Sciatic nerve (tissue), 2 donors: Measurements from ENCODE around the gene FYTTD1. TPM values are rescaled to one million over a fixed set of nuclear protein-coding genes. Genes with fewer than 3 reads are reported as not detected.

Experiments
- ATAC-seq: fragments of 200-7000 bp; cut with Tn5 transposase; one replicate; pipeline ENCODE4 v1.9.1; 2020; ENCODE audit warnings: mild to moderate bottlenecking, moderate library complexity
- DNase-seq: peaks from one replicate; pipeline ENCODE4 v3.0.0-alpha.2; 2020; ENCODE audit warnings: low spot score
- intact Hi-C: fragments of 100-400 bp; cut with DNase I; formaldehyde crosslinking; loops from one replicate; pipeline ENCODE4 v1.14.2; 2022
- total RNA-seq: library from RNA; stranded (reverse); fragmentation: NEBNext Ultra II Directional; extraction: Animal tissue kit (Norgen Biotek cat#: 25700); gene quantifications from one replicate; pipeline ENCODE4 v1.2.1, GENCODE V29; 2021
- donor health status: DM: no; HTN: no; CAD: no.
- donor health status: DM: no; HTN: no; CAD: no.

The FYTTD1 gene
- total RNA-seq, 1 donor from 2014 or later = 66.8 TPM

- DNase-seq = no peak
- intact Hi-C loops = no loop called here
- ATAC-seq = no peak
These were observed 13.6 kb upstream of the FYTTD1 start for GRCh38 chr3:197736010-197736490.

- ATAC-seq = peak; percentile 99
- peak; percentile 96 for DNase-seq
- intact Hi-C loops = no loop called here
These were observed 13.0 kb upstream of the FYTTD1 start, which contains the start of gene RUBCN for GRCh38 chr3:197736491-197737318. RUBCN (minus strand) TSS chr3:197736904; CDS start chr3:197736719, 185 bp downstream.

- intact Hi-C loops = no loop called here
- DNase-seq = no peak
- peak; percentile 32 for ATAC-seq
These were observed 12.4 kb upstream of the FYTTD1 start for GRCh38 chr3:197737319-197737649.

DNA sequence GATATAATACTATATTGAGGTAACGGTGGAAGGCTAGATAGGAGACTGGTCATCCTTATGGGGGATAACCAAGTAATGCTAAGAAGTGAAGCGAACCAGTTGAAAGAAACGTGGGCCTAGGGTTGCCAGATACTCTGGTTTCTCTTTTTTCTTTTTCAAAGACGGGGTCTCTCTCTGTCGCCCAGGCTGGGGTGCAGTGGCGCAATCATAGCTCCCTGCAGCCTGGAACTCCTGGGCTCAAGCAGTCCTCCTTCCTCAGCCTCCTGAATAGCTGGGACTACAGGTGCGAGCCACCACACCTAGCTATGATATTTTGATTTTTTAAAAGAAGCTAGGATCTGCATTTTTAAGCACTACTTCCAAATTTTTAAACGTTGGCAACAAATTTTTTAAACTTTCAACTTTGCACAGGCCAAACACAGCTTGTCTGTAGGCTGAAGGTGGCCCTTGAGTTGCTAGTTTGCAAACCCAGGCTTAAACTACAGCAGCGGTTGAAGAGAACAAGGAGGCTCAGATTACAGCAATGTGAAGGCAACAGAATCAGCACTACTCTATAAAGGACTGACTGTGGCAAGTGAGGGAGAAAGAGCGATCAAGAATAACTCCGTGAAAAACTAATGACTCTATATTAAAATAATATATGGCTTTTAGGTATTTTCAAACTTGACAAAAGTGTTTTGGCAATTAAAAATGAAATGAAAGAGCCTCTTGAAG, 11.8 kb upstream of the FYTTD1 start:
- intact Hi-C loops = no loop called here
- no peak for DNase-seq
- ATAC-seq = no peak

GRCh38 chr3:197742787-197743186, 6.9 kb upstream of the FYTTD1 start:
- ATAC-seq (no peak), DNase-seq (no peak)
- intact Hi-C loops = no loop called here

GRCh38 chr3:197746209-197746608, 3.5 kb upstream of the FYTTD1 start:
- intact Hi-C loops = loop anchor here (5.0 kb wide), 1 partner anchor 206 kb away; the partner anchor contains the start of gene RPL35A
- no peak for ATAC-seq
- no peak for DNase-seq

- no peak for DNase-seq
- ATAC-seq = no peak
- intact Hi-C loops = loop anchor here (5.0 kb wide), 1 partner anchor 205 kb away; the partner anchor contains the start of gene RPL35A
These were observed 2.9 kb upstream of the FYTTD1 start for GRCh38 chr3:197746801-197747237.

DNA sequence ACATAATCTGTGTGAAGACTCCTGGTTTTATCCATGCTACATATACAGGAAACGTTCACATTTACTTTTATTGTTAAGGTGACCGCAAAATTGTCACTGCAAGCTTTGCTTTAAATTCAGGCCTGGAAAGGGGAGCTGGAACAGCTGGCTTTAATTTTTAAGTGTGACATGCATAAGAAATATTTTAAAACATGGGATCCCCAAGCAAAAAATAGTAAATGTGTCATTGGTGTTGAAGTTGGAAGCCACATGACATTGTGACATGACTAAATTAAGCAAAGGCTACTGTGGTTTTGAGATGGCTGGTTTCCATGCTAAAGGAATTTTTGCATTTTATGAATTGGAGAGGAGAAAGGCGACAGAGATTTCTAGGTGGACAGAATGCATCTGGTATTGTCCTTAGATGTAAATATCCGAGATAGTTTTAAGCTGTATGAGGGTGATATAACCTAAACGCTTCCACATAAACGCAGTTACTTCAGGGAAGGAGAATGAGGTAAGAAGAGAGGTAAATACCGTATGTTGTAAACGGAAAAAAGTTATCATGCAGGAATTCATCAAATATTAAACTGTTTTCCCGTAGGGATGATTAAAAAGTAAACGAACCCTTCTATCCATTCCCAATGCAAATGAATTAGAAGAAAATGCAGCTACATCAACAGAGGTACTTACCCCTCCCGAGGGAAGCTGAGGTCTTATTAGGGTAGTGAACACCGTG, 927 bp upstream of the FYTTD1 start:
- intact Hi-C loops = loop anchor here (5.0 kb wide), 1 partner anchor 204 kb away; the partner anchor contains the start of gene RPL35A
- ATAC-seq = no peak

GRCh38 chr3:197749315-197749600, 425 bp upstream of the FYTTD1 start:
- intact Hi-C loops = loop anchor here (5.0 kb wide), 1 partner anchor 203 kb away; the partner anchor contains the start of gene RPL35A

More for the DNA sequence above, 927 bp upstream of the FYTTD1 start:
- no peak for DNase-seq

GRCh38 chr3:197750396-197750831, 731 bp downstream of the FYTTD1 start:
- intact Hi-C loops = no loop called here
- ATAC-seq (peak; percentile 69), DNase-seq (peak; percentile 79)

More at GRCh38 chr3:197749315-197749600, 425 bp upstream of the FYTTD1 start:
- DNase-seq (no peak), ATAC-seq (peak; percentile 55)

- ATAC-seq = peak; percentile 50
- intact Hi-C loops = no loop called here
- DNase-seq = peak; percentile 74
These were observed 1.4 kb downstream of the FYTTD1 start for GRCh38 chr3:197750858-197751737.

- ATAC-seq = no peak
- intact Hi-C loops = no loop called here
- DNase-seq = no peak
These were observed 2.4 kb downstream of the FYTTD1 start for GRCh38 chr3:197752107-197752506.

GRCh38 chr3:197753263-197753662, 3.6 kb downstream of the FYTTD1 start:
- DNase-seq (no peak), ATAC-seq (no peak)
- intact Hi-C loops = no loop called here

DNA sequence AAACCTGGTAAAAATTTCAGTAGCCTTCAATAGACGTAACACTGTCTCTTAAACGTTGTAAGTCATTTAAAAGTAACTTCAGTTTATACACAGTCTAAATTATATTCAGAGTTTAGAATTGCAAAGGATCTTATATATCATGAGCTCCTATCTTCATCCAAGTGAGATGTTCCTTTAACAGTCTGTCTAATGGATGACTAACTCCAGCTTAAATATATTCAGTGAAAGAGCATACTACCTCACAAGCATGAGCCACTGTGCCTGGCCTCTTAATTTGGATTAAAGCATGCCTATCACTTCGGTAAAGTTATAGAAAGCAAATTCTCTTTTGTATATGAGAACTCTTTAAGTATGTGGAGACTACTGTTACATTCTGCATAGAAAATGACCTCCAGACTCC, 7.0 kb downstream of the FYTTD1 start:
- no peak for ATAC-seq

DNA sequence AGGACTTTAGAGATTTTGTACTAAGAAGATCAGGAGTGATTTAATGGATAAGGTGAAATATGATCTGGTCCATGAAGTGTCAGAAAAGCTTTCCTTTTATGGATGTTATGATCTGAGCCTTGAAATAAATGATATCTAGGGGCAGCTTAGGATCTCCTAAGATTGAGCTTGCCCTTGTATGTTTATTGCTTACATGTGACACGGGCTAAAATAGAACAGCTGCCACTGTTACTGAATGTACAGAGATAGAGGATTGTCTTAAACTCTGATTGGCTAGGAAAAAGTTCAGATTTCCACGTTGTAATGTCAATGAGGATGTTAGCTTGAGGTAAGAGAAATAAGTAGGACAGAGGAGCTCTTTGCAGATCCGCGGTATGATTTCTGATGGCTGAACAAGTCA, 8.8 kb downstream of the FYTTD1 start:
- no peak for DNase-seq
- intact Hi-C loops = no loop called here
- ATAC-seq = no peak

More for the DNA sequence above, 7.0 kb downstream of the FYTTD1 start:
- DNase-seq = no peak
- intact Hi-C loops = no loop called here

DNA sequence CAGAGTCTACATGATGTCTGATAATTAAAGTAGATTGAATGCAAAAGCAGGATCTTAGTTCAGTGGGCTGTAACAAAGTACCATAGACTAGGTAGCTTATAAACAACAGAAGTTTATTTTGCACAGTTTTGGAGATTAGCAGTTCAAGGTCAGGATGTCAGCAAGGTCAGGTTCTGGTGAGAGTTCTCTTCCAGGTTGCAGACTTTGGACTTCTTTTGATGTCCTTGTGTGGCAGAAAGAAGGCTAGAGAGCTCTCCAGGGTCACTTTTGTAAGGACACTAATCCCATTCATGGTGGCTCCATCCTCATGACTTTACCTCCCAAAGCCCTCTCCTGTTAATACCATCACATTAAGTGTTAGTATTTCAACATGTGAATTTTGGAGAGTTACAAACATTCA, 12.1 kb downstream of the FYTTD1 start:
- intact Hi-C loops = no loop called here
- no peak for ATAC-seq
- DNase-seq = no peak

DNA sequence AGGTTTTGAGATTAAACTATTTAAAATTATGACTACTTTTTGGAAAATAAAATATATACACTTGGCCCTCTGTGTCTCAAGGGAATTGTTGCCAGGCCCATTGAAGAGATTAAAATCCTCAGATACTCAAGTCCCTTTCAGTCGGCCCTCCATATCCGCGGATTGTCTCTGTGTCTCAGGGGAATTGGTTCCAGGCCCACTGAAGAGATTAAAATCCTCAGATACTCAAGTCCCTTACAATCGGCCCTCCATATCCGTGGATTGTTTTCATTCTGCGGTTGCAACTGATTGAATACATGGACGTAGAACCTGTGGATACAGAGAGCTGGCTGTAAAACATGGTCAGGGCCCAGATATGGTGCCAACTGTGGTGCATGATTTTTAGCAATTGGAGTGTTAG, 25.6 kb downstream of the FYTTD1 start:
- DNase-seq (no peak), ATAC-seq (no peak)
- intact Hi-C loops = no loop called here

- DNase-seq (no peak), ATAC-seq (no peak)
- intact Hi-C loops = no loop called here
These were observed 32.5 kb downstream of the FYTTD1 start for GRCh38 chr3:197782230-197782629.
